Smooth muscle cell of the umbilical artery (primary cell): ENCODE measurements around the gene ADSS1. TPM values are rescaled to one million over a fixed set of nuclear protein-coding genes. Genes with fewer than 3 reads are reported as not detected.

ENCODE experiments used
- total RNA-seq: library from RNA; depleted of rRNA; stranded (reverse); fragments of >200 nt; gene quantifications from 2 replicates; pipeline ENCODE4 v1.2.3, GENCODE V29; 2014

Gene ADSS1
- 7.7 and 12.2 TPM in 2 replicates for total RNA-seq

GRCh38 chr14:104723651-104724406 lies at the start of gene ADSS1:
ADSS1 (plus strand) TSS chr14:104724229; CDS start chr14:104724271, 42 bp downstream.

DNA sequence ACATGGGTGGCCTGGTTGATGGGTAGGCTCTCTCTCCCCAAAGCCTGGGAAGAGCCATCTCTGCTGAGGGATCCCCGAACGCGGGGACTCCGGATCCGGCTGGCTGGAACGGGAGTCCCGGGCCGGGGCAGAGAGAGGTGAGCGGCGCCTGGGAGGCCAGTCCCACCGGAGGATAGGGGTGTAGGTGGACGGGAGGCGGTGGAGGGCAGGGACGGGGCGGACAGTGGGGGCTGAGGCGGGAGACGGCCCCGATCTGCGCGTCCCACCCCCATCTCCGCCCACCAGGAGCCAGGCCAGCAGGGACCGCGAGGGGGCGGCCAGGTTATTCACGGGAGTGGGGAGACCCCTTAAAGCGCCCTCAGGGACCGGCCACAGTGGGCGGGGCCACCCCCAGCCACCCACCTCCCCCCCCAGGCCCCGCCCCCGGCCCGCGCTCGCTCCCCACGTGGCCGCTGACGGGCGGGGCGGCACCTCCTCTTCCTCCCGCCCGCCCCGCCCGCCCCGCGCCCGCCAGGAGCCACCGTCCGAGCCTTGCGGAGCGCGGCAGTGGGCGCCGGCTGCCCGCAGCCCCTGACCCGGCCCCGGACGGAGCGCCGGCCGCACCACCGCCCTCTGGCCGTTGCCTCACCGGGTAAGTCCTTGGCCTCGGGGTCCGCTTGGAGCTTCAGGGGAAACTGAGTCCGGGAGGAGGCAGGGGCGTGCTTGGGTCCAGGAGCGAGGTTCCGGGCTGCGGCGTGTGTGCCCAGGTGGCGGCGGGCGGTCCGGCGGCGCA lies 34.7 kb upstream of the ADSS1 start, which contains the start of gene INF2:
Gene INF2 (plus strand): TSS at position 510 of the 772 bp plus-strand sequence. CDS start 11,748 bp downstream, outside the sequence.

DNA sequence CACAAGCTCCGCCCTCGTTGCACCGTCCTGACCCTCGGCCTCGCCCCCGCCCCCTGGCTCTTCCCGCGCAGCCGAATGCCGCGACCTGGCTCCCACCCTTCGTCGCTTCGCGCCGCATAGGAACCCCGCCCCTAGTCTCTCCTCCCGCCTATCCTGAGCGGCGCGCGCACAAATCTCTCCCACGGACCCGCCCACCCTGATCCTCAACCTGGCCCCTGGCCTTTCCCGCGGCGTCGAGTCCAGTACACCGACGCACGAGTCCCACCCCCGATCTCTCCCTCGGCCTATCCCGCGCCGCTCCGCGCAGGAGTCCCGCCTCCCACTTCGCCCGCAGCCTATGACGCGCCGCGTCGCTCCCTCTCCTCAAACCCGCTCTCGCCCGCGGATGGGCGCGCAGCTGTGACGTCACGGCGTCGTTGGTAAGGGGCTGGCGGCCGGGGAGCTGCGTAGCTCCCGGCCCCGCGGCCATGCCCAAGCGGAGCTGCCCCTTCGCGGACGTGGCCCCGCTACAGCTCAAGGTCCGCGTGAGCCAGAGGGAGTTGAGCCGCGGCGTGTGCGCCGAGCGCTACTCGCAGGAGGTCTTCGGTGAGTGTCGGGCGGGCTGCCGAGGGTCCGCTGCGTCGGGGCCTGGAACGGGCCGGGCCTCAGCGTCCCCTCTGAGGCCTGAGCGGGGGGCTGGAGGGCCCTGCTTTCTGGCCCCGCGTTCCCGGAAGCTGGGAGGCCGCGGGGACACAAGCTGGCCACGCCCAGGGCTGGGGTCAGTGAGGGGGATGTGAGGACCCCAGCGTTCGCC lies 28.9 kb downstream of the ADSS1 start, which contains the start of gene SIVA1:
Gene SIVA1 (plus strand): TSS at position 413 of the 793 bp plus-strand sequence. CDS start 55 bp downstream, at position 468.

GRCh38 chr14:104794993-104795780 lies 71.2 kb downstream of the ADSS1 start, which contains the start of gene AKT1:
AKT1 (minus strand) TSS chr14:104795748; CDS start chr14:104792643, 3,105 bp downstream.

Other genes starting within 250 kb of the ADSS1 start
- not detected in 2 replicates for gene C14orf180, start 144.5 kb upstream of the ADSS1 start, total RNA-seq
- gene TMEM179, start 119.5 kb upstream of the ADSS1 start, total RNA-seq: 0.18 TPM in 1 of 2 replicates, not detected in the other
- gene INF2, start 34.6 kb upstream of the ADSS1 start, total RNA-seq: 23.2 and 92.3 TPM in 2 replicates
- 56.2 and 121 TPM in 2 replicates for gene SIVA1, start 28.9 kb downstream of the ADSS1 start, total RNA-seq
- 201 and 267 TPM in 2 replicates for gene AKT1, start 71.5 kb downstream of the ADSS1 start, total RNA-seq
- gene ZBTB42, start 76.9 kb downstream of the ADSS1 start, total RNA-seq: 3.0 and 3.9 TPM in 2 replicates
- gene CEP170B, start 141.0 kb downstream of the ADSS1 start, total RNA-seq: 14.3 and 38.2 TPM in 2 replicates
- gene PLD4, start 200.7 kb downstream of the ADSS1 start, total RNA-seq: under 0.01 TPM in 1 of 2 replicates, not detected in the other